Measurements from ENCODE around the gene ULK1. TPM values are rescaled to one million over a fixed set of nuclear protein-coding genes. Genes with fewer than 3 reads are reported as not detected.

ULK1 gene
- total RNA-seq, 1 donor from 2014 or later = 4.9 TPM

DNA sequence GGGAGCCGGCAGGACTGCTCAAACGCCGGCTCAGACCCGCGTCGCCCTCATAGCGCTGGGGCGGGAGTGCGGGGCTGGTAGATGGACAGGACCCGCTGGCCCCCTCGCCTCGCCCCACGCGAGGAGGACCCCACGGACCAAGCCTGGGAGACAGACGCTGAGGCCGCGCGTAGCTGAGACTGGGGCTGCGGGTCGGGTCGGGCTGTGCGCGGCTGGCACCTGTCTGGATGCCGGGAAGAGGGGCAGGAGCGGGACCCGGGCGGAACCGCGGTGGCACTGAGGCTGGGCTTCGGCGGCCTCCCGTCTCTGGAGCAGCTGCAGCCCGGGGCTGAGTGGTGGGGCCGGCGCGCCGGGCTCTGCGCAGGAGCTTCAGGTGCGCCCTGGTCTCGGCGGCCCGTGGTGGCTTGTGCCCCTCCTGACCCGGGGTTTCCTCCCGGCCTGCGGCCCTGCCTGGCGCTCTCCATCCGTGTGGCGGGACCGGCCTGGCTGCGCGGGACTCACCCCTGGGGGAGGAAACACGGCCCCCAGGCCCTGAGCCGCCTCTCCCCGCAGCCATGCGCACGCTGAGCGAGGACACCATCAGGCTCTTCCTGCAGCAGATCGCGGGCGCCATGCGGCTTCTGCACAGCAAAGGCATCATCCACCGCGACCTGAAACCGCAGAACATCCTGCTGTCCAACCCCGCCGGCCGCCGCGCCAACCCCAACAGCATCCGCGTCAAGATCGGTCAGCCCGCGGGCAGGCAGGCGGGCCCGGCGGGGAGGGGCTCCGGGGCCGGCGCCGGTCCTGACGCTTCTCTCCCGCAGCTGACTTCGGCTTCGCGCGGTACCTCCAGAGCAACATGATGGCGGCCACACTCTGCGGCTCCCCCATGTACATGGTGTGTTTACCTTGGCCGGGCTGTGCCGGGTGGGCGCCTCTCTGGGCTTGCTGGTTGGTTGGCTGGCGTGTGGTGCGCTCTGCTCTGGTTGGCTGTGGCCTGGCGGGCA is 14.0 kb downstream of the ULK1 start:
- Histone ChIP-seq H3K9ac (no peak overlapping the region), H3K27ac (no peak overlapping the region), H3K36me3 (no peaks in the 10 kb centered on the region), H3K4me3 (no peak overlapping the region), H3K4me2 (no peak overlapping the region), H3K79me2 (ENCODE audit: low read depth) (peaks cover 3% of the 10 kb centered on the region), H2AFZ (replicated peaks) (no peak overlapping the region), H3K4me1 (no peaks in the 10 kb centered on the region), H3K27me3 (no peaks in the 10 kb centered on the region), H3F3A (ENCODE audit: low read depth) (no peaks in the 10 kb centered on the region), H3K9me3 (ENCODE audit: low read depth) (no peaks in the 10 kb centered on the region), H4K20me1 (ENCODE audit: low read depth) (peaks cover 45% of the 10 kb centered on the region)
- no peaks in the 10 kb centered on the region for H3K4me1 Mint-ChIP-seq
- H3K9me3 Mint-ChIP-seq = no peaks in the 10 kb centered on the region
- DNase-seq (ENCODE audit: low spot score) = no peak
- H3K27ac Mint-ChIP-seq = no peak overlapping the region
- TF ChIP-seq CTCF (IDR thresholded peaks at IDR 0.05) (no peak), EZH2 (IDR thresholded peaks at IDR 0.05) (no peak), EZH2phosphoT487 (IDR thresholded peaks at IDR 0.05) (no peak)
- no peak overlapping the region for H3K4me3 Mint-ChIP-seq
- peaks cover 3% of the 10 kb centered on the region for H3K36me3 Mint-ChIP-seq
- peaks cover 3% of the 10 kb centered on the region for H3K27me3 Mint-ChIP-seq (ENCODE audit: insufficient read depth, low read depth)

DNA sequence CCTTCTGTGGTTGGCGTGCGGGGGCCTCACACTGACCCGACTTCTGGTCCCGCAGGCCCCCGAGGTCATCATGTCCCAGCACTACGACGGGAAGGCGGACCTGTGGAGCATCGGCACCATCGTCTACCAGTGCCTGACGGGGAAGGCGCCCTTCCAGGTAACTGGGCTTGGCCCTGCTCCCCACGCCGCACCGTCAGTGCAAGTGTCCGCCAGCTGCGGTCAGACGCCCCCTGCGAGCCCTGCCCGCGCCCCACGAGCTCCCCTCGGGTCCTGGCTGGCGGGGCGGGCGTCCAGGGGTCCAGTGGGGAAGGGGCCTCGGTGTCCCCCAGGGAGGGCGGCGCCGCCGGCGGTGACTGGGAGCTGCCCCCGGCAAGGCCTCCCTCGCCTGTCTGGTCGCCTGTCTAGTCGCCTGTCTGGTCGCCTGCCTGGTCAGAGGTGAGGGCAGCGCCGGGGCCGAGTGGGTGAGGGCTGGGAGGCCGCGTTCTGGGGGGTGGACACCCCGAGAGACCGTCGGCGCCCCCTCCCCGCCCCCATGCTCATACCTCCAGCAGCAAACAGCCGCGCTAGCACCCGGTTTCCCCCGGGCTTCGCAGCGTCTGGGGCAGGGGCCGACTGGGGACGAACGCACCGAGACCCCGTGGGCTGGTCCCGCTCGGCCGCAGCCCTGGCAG is 14.8 kb downstream of the ULK1 start:
- Mint-ChIP-seq H3K9me3 (no peaks in the 10 kb centered on the region), H3K4me1 (no peaks in the 10 kb centered on the region), H3K4me3 (no peak overlapping the region), H3K27me3 (ENCODE audit: insufficient read depth, low read depth) (peaks cover 3% of the 10 kb centered on the region), H3K27ac (no peak overlapping the region), H3K36me3 (peaks cover 3% of the 10 kb centered on the region)
- Histone ChIP-seq H3K27ac (no peak overlapping the region), H3K9me3 (ENCODE audit: low read depth) (no peaks in the 10 kb centered on the region), H3K36me3 (no peaks in the 10 kb centered on the region), H4K20me1 (ENCODE audit: low read depth) (peaks cover 37% of the 10 kb centered on the region), H3K4me3 (no peak overlapping the region), H3K4me2 (no peak overlapping the region), H3K4me1 (no peaks in the 10 kb centered on the region), H3K79me2 (ENCODE audit: low read depth) (peaks cover under 1% of the 10 kb centered on the region), H2AFZ (replicated peaks) (no peak overlapping the region), H3K27me3 (no peaks in the 10 kb centered on the region), H3F3A (ENCODE audit: low read depth) (no peaks in the 10 kb centered on the region), H3K9ac (no peak overlapping the region)
- TF ChIP-seq EZH2 (IDR thresholded peaks at IDR 0.05) = no peak
- TF ChIP-seq EZH2phosphoT487 (IDR thresholded peaks at IDR 0.05) = no peak
- TF ChIP-seq CTCF (IDR thresholded peaks at IDR 0.05) = no peak
- no peak for DNase-seq (ENCODE audit: low spot score)

GRCh38 chr12:131909752-131910219 is 15.4 kb downstream of the ULK1 start:
- Mint-ChIP-seq H3K4me3 (no peak overlapping the region), H3K27ac (no peak overlapping the region), H3K4me1 (no peaks in the 10 kb centered on the region), H3K9me3 (no peaks in the 10 kb centered on the region), H3K36me3 (peaks cover 5% of the 10 kb centered on the region), H3K27me3 (ENCODE audit: insufficient read depth, low read depth) (peaks cover 3% of the 10 kb centered on the region)
- Histone ChIP-seq H3K27me3 (no peaks in the 10 kb centered on the region), H3F3A (ENCODE audit: low read depth) (no peaks in the 10 kb centered on the region), H2AFZ (replicated peaks) (no peak overlapping the region), H3K4me3 (no peak overlapping the region), H4K20me1 (ENCODE audit: low read depth) (peaks cover 31% of the 10 kb centered on the region), H3K9ac (no peak overlapping the region), H3K4me1 (no peaks in the 10 kb centered on the region), H3K4me2 (no peak overlapping the region), H3K9me3 (ENCODE audit: low read depth) (no peaks in the 10 kb centered on the region), H3K27ac (no peak overlapping the region), H3K36me3 (no peaks in the 10 kb centered on the region), H3K79me2 (ENCODE audit: low read depth) (no peaks in the 10 kb centered on the region)
- TF ChIP-seq CTCF (IDR thresholded peaks at IDR 0.05) (no peak), EZH2 (IDR thresholded peaks at IDR 0.05) (no peak)
- DNase-seq (ENCODE audit: low spot score) = no peak
